Mucosa of descending colon (tissue), 3 donors: ENCODE data around the gene RPTOR. TPM values are rescaled to one million over a fixed set of nuclear protein-coding genes. Genes with fewer than 3 reads are reported as not detected.

Source experiments
- ATAC-seq: fragments of 200-7000 bp; cut with Tn5 transposase; one replicate; pipeline ENCODE4 v1.9.1; 2020; ENCODE audit warnings: mild to moderate bottlenecking, moderate library complexity
- DNase-seq, 3 donors: peaks; one replicate each; pipeline ENCODE4 v3.0.0-alpha.2; 2020
- H3K36me3 ChIP-seq: fragments of 200-600 bp; one replicate; pipeline ENCODE4 v1.8.0; 2021; ENCODE audit warnings: low read depth, mild to moderate bottlenecking
- H3K4me1 ChIP-seq: fragments of 200-600 bp; one replicate; pipeline ENCODE4 v1.8.0; 2021; ENCODE audit warnings: low read depth, mild to moderate bottlenecking
- H3K4me3 ChIP-seq: fragments of 200-600 bp; one replicate; pipeline ENCODE4 v1.8.0; 2021; ENCODE audit warnings: mild to moderate bottlenecking
- H3K9me3 ChIP-seq: fragments of 200-600 bp; one replicate; pipeline ENCODE4 v1.8.0; 2021; ENCODE audit warnings: mild to moderate bottlenecking
- CTCF ChIP-seq: fragments of 200-600 bp; IDR thresholded peaks from one replicate; pipeline ENCODE4 v1.8.0; 2022; ENCODE audit warnings: antibody characterized with exemption, mild to moderate bottlenecking
- intact Hi-C, 2 donors: fragments of 100-400 bp; cut with DNase I in 1 of 2; cut with micrococcal nuclease in 1 of 2; formaldehyde crosslinking; loops; one replicate each; pipeline versions ENCODE4 v1.11.0 to v1.11.1; 2022; cut with DNase I, micrococcal nuclease
- total RNA-seq, 3 donors: library from RNA; stranded (reverse); fragmentation: NEBNext Ultra II Directional in 2 of 3; extraction: Animal tissue kit (Norgen Biotek cat#: 25700) in 2 of 3; gene quantifications; one replicate each; pipeline versions ENCODE4 v1.2.1 to v1.2.4, GENCODE V29; 2021 to 2023
- donor health status: DM: no; HTN: no; CAD: no; lungs with moderate emphysema.
- donor health status: DM: no; HTN: no; CAD: no.
- donor health status: DM: no; HTN: yes; CAD: no.

Gene RPTOR
- total RNA-seq, 3 donors from 2014 or later: 30.5 to 44.4 (median 37.2) TPM

- ATAC-seq (no peak), DNase-seq (no peak)
- no peak for TF ChIP-seq CTCF
- Histone ChIP-seq H3K4me3 (no peak overlapping the region), H3K36me3 (no peaks in the 10 kb centered on the region), H3K4me1 (no peaks in the 10 kb centered on the region), H3K9me3 (no peaks in the 10 kb centered on the region)
- intact Hi-C loops: no loop called here
These were observed 33.9 kb upstream of the RPTOR start for GRCh38 chr17:80510772-80511171.

GRCh38 chr17:80511222-80512180, 33.1 kb upstream of the RPTOR start:
- Histone ChIP-seq H3K4me1 (no peaks in the 10 kb centered on the region), H3K36me3 (no peaks in the 10 kb centered on the region), H3K9me3 (no peaks in the 10 kb centered on the region), H3K4me3 (no peak overlapping the region)
- intact Hi-C loops: no loop called here
- DNase-seq: no peak
- no peak for ATAC-seq
- no peak for TF ChIP-seq CTCF

- no peak overlapping the region for H3K4me3 ChIP-seq
- DNase-seq: no peak
- no peak for ATAC-seq
- no peak for TF ChIP-seq CTCF
- intact Hi-C loops: no loop called here
- H3K36me3 ChIP-seq: no peaks in the 10 kb centered on the region
- H3K4me1 ChIP-seq: no peaks in the 10 kb centered on the region
- H3K9me3 ChIP-seq: no peaks in the 10 kb centered on the region
These were observed 32.4 kb upstream of the RPTOR start for GRCh38 chr17:80512233-80512632.

- no peak for DNase-seq
- Histone ChIP-seq H3K4me1 (no peaks in the 10 kb centered on the region), H3K36me3 (no peaks in the 10 kb centered on the region), H3K9me3 (no peaks in the 10 kb centered on the region), H3K4me3 (no peak overlapping the region)
- intact Hi-C loops: no loop called here
- no peak for ATAC-seq
- no peak for TF ChIP-seq CTCF
These were observed 31.4 kb upstream of the RPTOR start for GRCh38 chr17:80513201-80513600.

- no peaks in the 10 kb centered on the region for H3K4me1 ChIP-seq
- DNase-seq (no peak), ATAC-seq (no peak)
- H3K9me3 ChIP-seq: no peaks in the 10 kb centered on the region
- no peaks in the 10 kb centered on the region for H3K36me3 ChIP-seq
- TF ChIP-seq CTCF: no peak
- no peak overlapping the region for H3K4me3 ChIP-seq
- intact Hi-C loops: no loop called here
These were observed 30.7 kb upstream of the RPTOR start for GRCh38 chr17:80513892-80514291.
